Activated naive CD4-positive, alpha-beta T cell treated with anti-CD3 and anti-CD28 coated beads, Interleukin-2, amount 50 U/mL, for 72 hours (primary cell): ENCODE results near the gene KLHL25. TPM values are rescaled to one million over a fixed set of nuclear protein-coding genes. Genes with fewer than 3 reads are reported as not detected.
"Not testable (repeated sequence)": the region's sequence is repeated elsewhere in the genome, so short reads cannot be mapped to it uniquely, and the experiment has no call there.

Source experiments
- ATAC-seq, 2 donors: fragments of 150-1000 bp; cut with Tn5 transposase; 2 replicates each; pipeline ENCODE4 v1.10.0; 2021; ENCODE audit warnings: mild to moderate bottlenecking in 2 of 2, moderate library complexity in 2 of 2
- DNase-seq, 2 donors: peaks; one replicate each; pipeline ENCODE4 v3.0.0; 2021 to 2022; ENCODE audit warnings: low spot score in 2 of 2
- H3K27ac Mint-ChIP-seq, 2 donors: one replicate each; pipeline ENCODE4 v1.8.0; 2022; ENCODE audit warnings: mild to moderate bottlenecking in 2 of 2, mixed read lengths in 2 of 2
- H3K36me3 Mint-ChIP-seq, 2 donors: one replicate each; pipeline ENCODE4 v1.8.0; 2022; ENCODE audit warnings: mixed read lengths in 2 of 2
- H3K9me3 Mint-ChIP-seq, 2 donors: one replicate each; pipeline ENCODE4 v1.8.0; 2022; ENCODE audit warnings: mixed read lengths in 2 of 2
- total RNA-seq, 2 donors: library from RNA; stranded (reverse); gene quantifications; one replicate each; pipeline ENCODE4 v1.2.3, GENCODE V29; 2022

KLHL25 gene
- total RNA-seq, 2 donors from 2014 or later, result 6.0 to 9.2 TPM

DNA sequence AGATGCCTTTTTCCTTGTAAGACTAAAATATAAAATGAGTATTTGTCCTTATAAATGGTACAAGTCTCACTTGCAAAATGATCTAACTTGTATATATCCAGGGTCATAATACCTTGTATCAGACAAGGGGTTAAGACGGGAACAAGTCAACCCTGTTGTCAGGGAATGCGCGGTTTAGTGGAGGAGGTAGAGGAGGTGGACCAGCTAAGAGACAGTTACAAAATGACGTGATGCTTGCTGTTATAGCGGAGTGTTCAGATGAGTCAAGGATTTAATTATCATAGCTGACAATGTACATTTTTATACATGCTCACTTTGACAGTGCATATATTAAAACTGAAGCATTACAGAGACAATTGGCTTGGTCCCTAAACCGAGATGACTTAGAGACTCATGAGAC, 26.8 kb upstream of the KLHL25 start:
- Mint-ChIP-seq H3K9me3 (no peaks in the 10 kb centered on the region), H3K27ac (no peak overlapping the region), H3K36me3 (no peaks in the 10 kb centered on the region)
- ATAC-seq (no peak), DNase-seq (no peak)

DNA sequence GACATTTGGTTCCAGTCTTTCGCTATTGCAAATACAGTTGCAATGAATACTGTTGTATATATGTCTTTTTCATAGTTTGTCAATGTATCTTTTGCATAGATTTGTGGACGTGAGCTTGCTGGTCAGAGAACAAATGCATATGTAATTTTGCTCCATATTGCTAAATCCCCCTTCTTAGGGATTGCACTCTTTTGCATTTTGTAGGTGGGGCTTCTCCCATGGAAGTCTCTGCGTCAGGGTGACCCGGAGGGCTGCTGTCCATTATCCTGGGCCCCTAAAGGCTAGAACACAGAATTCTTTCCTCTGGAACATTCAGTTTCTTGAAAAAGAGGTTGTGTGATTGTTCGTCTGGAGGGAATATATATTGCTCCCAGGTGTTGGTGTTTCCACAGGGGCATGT, 25.2 kb upstream of the KLHL25 start:
- Mint-ChIP-seq H3K9me3 (no peaks in the 10 kb centered on the region), H3K36me3 (no peaks in the 10 kb centered on the region), H3K27ac (no peak overlapping the region)
- DNase-seq (no peak), ATAC-seq (no peak)

DNA sequence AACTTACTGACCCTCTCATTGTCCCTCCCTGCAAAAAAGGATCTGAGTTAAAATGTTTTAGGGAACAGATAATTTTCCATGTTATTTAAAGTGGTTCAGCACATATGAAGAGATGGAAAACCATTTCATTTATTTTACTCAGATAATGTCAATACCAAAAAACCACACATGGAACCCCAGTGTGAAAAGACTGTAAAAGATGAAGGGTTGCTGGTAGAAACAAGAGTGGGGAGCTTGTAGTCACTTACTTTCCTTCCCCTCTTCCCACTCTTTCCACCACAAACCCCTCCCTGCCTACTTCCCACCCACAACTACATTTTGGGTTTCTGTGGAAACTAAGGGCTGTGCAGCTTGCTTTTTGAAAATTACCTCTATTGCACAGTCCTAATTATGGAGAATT, 18.5 kb upstream of the KLHL25 start:
- ATAC-seq (no peak), DNase-seq (no peak)
- Mint-ChIP-seq H3K36me3 (no peaks in the 10 kb centered on the region), H3K27ac (no peak overlapping the region), H3K9me3 (no peaks in the 10 kb centered on the region)

GRCh38 chr15:85810075-85810474, 15.3 kb upstream of the KLHL25 start:
- ATAC-seq (no peak), DNase-seq (no peak)
- Mint-ChIP-seq H3K36me3 (no peaks in the 10 kb centered on the region), H3K9me3 (no peaks in the 10 kb centered on the region), H3K27ac (no peak overlapping the region)

- H3K27ac Mint-ChIP-seq, result no peak overlapping the region
- H3K36me3 Mint-ChIP-seq, result no peaks in the 10 kb centered on the region
- ATAC-seq (no peak), DNase-seq (no peak)
- no peaks in the 10 kb centered on the region for H3K9me3 Mint-ChIP-seq
These were observed 10.7 kb upstream of the KLHL25 start for GRCh38 chr15:85805420-85805819.

DNA sequence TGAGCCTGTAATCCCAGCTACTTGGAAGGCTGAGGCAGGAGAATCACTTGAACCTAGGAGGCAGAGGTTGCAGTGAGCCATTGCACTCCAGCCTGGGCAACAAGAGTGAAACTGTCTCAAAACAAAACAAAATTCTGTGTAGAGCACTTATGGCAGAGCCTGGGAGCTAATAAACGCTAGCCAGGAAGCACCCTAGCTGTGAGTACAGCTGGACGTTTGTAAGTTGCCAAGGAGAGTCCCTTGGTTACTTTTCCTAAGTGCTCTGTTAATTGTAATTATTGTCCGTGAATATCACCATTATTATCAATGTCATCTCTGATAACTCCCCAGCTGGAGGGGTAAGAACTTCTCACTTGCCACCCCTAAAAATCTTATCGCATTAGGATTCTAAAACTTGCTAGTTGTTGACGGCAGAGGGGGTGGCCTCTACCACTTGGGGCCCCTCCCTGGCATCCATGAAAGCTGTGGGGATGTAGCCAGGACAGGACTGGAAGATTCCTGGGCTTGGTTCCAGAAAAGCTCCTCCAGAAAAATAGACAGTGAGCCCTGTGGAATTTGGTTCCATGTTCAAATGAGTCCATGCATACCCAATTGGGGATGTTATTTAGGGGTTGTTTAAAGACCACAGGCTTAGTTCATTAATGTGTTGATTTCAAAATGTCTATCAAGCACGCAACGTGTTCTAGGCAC, 9.9 kb upstream of the KLHL25 start:
- H3K36me3 Mint-ChIP-seq, result no peaks in the 10 kb centered on the region
- no peak for DNase-seq
- ATAC-seq, result no peak
- no peak overlapping the region for H3K27ac Mint-ChIP-seq
- H3K9me3 Mint-ChIP-seq, result no peaks in the 10 kb centered on the region

- not testable (repeated sequence) for H3K9me3 Mint-ChIP-seq, H3K36me3 Mint-ChIP-seq, H3K27ac Mint-ChIP-seq, DNase-seq, ATAC-seq
These were observed 7.9 kb upstream of the KLHL25 start for GRCh38 chr15:85802617-85803016.

GRCh38 chr15:85800478-85801123, 5.9 kb upstream of the KLHL25 start:
- no peak overlapping the region for H3K27ac Mint-ChIP-seq
- H3K9me3 Mint-ChIP-seq, result no peaks in the 10 kb centered on the region
- no peak for ATAC-seq
- DNase-seq, result no peak
- H3K36me3 Mint-ChIP-seq, result no peaks in the 10 kb centered on the region

DNA sequence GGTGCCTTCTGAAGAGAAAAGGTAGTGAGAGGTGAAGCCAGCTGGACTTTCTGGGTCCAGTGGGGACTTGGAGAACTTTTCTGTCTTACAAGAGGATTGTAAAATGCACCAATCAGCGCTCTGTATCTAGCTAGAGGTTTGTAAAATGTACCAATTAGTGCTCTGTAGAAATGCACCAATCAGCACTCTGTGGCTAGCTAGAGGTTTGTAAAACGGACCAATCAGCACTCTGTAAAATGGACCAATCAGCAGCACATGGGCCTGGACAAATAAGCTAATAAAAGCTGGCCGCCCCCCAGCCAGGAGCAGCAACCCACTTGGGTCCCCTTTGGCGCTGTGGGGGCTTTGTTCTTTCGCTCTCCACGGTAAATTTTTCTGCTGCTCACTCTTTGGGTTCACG, 1.6 kb upstream of the KLHL25 start:
- H3K36me3 Mint-ChIP-seq, DNase-seq, ATAC-seq, H3K9me3 Mint-ChIP-seq: not testable (repeated sequence)
- H3K27ac Mint-ChIP-seq, result peak overlapping the region in 1 of 2 donors; percentile 85

GRCh38 chr15:85795337-85796305, 896 bp upstream of the KLHL25 start:
- ATAC-seq, result no peak
- Mint-ChIP-seq H3K9me3 (no peaks in the 10 kb centered on the region), H3K27ac (peak overlapping the region in 1 of 2 donors; percentile 85), H3K36me3 (peaks cover 0 to 9% of the 10 kb centered on the region in 2 donors)
- DNase-seq, result no peak

- ATAC-seq, result peak; percentile 37 to 46
- Mint-ChIP-seq H3K36me3 (peaks cover 0 to 9% of the 10 kb centered on the region in 2 donors), H3K27ac (peak overlapping the region; percentile 85 to 96), H3K9me3 (no peaks in the 10 kb centered on the region)
- peak in 1 of 2 donors; percentile 58 for DNase-seq
These were observed 806 bp downstream of the KLHL25 start for GRCh38 chr15:85793641-85794597.

DNA sequence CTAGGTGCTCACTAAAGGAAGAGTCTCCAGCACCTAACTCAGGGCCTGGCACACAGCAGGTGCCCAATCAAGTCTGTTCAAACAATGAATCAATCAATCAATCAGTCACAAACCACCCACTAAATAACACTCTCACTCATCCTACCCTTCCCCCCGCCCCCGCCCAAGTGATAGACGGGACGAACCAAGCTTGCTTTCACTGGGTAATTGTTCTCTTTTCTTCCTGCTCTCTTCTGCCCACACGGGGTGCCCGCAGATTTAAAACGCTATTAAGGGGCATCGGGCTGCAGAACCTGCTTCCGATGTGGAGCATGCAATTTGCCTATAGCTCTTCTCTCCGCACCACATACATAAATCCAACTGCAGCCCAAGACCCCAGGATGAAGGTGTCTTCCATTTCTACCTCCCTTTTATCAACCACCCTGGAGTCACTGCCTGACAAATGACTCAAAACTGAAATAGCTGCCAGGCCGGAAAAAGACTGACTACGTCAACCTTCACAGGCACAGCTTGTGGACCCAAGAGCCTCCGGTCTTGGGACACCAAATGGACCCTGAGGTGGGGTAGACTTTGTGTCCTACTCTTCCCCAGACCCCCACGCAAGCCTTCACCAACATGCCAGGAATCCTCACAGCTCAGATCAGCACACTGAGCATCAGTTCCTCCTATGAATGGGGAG, 1.7 kb downstream of the KLHL25 start:
- ATAC-seq (peak; percentile 28 to 34), DNase-seq (peak in 1 of 2 donors; percentile 26)
- H3K9me3 Mint-ChIP-seq, result no peaks in the 10 kb centered on the region
- H3K27ac Mint-ChIP-seq, result peak overlapping the region; percentile 85 to 96
- peaks cover 0 to 9% of the 10 kb centered on the region in 2 donors for H3K36me3 Mint-ChIP-seq

DNA sequence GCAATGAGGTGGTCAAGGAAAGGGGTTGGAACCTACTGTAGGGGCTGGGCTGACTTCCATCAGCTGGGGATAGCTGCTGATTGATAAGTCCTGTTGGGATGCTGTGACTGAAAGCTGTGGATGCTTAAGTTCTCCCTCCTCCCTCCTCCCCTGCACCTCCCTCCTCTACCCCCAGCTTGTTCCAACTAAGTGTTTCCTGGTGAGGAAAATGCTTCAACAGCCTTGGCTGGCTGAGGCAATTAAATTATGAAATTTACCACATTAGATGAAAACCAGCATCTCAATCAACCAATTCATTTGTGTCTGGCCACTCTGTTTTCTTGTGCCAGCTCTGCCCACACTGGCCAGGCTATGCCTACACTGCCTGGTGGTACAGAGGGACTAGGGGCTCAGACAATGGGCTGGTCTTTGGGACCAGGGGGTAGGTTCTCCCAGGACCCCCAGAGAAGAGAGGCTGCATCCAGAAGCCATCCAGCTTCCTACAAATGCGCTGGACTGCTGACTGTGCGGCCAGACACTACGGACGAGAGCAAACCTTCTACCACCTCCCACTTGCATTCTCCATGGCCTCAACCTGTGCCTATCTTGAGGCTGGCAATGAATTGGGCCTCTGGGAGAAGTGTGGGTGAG, 2.5 kb downstream of the KLHL25 start:
- Mint-ChIP-seq H3K27ac (peak overlapping the region in 1 of 2 donors; percentile 85), H3K36me3 (peaks cover 0 to 9% of the 10 kb centered on the region in 2 donors), H3K9me3 (no peaks in the 10 kb centered on the region)
- DNase-seq (no peak), ATAC-seq (no peak)

- Mint-ChIP-seq H3K27ac (no peak overlapping the region), H3K36me3 (peaks cover 0 to 9% of the 10 kb centered on the region in 2 donors), H3K9me3 (no peaks in the 10 kb centered on the region)
- DNase-seq (peak in 1 of 2 donors; percentile 47), ATAC-seq (no peak)
These were observed 5.2 kb downstream of the KLHL25 start for GRCh38 chr15:85789496-85789875.
